Stimulated activated CD8-positive, alpha-beta memory T cell treated with anti-CD3 and anti-CD28 coated beads, Interleukin-2, amount 100 ng/mL, for 48 hours (primary cell): ENCODE measurements around the gene TMPRSS7.
A peak's percentile ranks its signal among the peaks of the same experiment; 100 is the strongest.

ENCODE experiments used
- DNase-seq, 2 donors: peaks; one replicate each; pipeline ENCODE4 v3.0.0-alpha.2; 2020; ENCODE audit warnings: low read depth in 2 of 2

TMPRSS7 gene

DNA sequence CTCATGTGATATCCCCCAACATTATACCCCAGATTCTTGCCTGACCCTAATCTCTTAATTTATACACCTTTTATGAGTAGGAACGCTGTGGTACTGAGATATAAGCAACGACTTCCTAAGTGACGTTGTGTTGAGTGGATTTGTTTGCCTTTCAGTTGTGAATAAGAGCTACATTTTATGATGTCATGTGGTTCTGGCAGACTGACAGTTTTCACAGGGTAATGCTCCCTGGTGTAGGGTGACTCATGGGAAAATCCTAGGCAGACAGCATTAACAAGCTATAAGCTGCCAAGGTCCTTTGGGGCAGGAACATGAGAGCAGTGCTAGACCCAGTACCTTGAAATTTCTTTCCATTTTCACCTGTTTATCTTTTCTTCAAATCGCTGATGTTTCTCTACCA, 62.8 kb downstream of the TMPRSS7 start:
- DNase-seq: no peak

DNA sequence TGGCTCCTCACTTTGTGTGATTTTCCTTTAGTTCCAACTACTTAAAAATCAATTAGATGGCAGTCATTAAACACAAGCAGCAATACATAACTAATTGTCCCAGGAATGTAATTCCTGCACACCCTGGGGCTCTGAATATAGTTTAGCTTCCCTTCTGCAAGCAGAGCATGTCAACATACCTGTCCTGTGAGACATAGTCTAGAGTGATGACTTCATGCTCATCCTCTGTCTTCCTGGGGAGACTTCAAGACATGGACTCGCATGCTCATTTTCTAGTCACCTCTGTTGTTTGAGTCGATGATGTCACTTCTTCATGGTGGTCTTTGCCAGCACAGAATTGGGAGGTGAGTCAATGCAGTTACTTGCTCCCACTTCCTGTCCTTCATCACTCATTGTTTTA, 67.4 kb downstream of the TMPRSS7 start:
- DNase-seq: no peak

DNA sequence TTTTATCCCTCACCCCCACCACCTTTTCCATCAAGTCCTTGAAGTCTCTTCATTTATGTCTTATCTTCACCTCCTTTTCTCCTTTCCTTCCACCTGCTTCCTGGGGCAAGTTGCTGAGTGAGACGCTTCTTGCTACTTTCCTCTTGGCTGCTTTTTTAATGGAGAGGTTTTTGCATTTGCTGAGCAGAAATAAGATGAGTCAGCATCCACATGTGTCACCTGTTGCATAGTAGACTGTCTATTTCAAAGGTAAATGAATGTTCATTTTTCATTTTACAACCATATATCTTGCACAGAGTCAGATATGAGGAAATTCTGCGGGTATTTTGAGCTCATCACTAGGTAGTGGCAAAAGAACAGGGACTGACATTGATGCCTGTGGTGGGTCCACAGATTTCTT, 70.2 kb downstream of the TMPRSS7 start:
- no peak for DNase-seq

DNA sequence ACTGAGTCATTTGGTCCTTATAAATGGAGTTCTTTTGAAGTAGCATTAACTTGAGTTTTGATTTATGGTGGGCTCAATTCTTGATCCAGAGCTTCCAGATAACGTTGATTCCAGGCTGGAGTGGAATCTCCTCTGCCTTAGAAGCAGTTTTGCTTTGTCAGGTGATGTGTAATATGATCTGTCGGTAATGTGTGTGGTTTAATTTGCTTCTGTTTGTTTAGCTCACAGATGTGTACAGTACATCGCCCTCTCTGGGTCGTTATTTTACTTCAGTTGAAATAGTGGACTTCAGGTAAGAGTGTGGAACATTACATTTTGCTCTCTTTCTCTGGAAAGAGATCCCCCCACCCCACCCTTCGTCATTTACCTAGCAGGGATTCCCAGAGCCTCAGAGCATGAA, 74.8 kb downstream of the TMPRSS7 start:
- DNase-seq: no peak

DNA sequence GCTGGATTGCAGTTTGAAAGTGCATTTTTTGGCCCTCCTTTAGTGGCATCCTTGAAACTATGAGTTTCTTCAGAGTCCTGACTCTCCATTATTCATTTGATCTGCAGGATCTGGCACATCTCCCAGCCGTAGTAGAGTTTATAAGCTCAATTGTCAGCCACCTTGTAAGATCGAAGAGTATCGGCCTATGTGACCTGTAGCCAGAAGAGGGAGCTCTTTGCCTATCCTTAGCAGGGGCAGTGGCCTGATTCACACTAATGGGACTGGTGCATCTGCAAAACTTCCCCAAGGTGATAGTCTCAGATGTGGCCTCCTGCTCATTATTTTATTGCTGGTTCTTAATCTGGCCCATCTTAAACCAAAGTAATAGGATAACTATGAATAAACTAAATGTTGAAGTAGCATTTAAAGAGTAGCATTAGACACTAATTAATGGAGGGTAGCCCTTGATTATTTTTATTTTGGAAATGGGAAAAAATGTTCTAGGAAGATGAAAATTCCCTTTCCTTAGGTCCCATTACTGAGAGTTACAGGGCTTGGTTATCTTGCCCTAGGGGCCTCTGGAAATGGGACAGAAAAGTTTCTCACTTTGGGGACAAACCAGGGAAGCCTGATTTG, 77.4 kb downstream of the TMPRSS7 start:
- DNase-seq: peak; percentile 24 to 31

DNA sequence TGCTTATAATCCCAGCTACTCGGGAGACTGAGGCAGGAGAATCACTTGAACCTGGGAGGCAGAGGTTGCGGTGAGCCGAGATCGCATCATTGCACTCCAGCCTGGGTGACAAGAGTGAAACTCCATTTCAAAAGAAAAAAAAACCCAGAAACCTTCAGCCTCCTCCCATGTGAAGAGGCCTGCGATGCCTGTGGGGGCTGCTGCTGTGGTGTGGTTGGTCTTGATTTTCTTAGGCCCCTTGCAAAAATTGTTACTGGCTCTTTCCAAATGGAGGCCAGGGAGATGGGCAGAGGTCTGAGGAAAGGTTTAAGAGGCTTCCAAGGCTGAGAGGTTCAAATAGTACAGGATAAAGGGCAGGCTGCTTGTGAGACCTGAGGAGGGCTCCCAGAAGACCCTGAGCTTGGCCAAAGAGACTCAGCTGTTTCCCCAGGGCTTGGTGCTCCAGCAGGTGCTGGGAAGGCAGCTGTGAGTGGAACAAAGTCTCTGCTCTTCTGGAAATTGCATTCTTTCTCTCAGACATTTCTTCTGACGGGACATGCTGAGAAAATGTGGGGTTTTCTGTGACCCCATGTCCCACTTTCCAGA, 80.1 kb downstream of the TMPRSS7 start:
- DNase-seq: no peak

DNA sequence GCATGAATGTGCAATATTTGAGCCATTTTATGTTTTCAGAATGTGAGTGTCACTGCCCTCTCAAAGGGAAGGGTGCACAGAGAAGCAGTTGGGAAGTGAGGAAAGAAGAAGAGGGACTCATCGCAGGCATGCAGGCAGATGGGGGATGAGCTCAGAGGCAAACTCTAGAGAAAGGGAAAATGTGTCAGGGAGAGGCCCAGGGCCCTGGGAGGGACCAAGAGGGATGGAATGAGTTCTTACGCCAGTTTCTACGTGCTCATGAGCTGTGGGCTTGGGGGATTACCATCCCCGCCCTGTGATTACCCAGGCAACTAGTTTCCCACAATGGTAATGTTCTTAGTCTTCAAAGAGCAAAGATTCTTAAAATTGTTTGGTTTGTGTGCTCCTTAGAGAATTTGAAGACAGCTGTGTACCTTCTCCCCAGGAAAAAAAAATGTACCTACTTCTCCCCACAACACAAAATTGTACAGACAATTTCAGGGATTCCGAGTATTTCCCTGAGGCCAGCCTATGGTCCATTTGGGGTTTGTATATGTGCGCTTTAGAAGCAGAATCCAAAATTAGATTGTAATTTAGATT, 80.7 kb downstream of the TMPRSS7 start:
- DNase-seq: no peak

DNA sequence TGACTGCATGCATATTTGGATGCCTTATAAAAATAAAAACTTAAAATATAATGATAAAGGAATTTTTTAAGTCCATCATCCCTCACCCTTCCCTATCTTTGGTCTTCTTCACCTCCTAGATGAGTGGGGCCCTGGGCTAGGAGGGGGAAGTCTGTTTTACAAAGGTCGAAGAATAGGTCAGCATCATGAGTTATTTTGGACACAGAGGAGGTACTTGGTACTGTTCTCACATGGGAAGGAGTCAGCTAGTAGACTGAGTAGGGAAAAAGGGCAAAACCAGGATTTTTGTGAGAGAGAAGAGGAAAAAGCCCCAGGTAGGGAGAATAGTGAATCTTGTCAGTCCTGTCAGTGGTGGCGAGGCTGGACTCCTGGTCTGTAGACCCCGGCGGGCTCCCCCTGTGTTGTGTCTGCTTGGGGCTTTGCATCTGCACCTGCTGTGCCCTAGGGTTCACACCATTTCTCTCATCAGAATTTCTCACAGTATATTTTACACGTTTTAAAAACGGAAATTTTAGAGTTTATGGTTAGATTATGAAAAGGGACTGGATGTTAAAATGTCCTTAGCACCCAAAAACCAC, 81.4 kb downstream of the TMPRSS7 start:
- DNase-seq: no peak

DNA sequence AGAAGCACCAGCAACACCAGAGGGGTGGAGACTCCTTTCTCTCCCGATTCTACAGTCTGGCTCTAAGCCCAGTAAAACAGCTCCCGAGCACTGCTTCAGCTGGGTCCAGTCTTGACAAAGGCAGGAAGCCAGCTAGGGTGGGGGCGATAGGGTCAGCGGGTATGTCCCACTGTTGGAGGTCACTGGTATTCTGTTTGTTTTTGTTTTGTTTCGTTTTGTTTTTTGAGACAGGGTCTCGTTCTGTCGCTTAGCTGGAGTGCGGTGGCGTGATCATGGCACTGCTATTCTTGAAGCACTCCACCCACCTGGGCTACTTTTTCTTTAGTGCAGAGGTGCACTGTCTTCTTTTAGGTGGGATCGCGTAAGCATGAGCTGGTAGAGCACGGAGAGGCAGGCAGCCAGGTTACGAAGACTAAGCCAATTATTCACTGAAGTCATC, 82.2 kb downstream of the TMPRSS7 start:
- no peak for DNase-seq

DNA sequence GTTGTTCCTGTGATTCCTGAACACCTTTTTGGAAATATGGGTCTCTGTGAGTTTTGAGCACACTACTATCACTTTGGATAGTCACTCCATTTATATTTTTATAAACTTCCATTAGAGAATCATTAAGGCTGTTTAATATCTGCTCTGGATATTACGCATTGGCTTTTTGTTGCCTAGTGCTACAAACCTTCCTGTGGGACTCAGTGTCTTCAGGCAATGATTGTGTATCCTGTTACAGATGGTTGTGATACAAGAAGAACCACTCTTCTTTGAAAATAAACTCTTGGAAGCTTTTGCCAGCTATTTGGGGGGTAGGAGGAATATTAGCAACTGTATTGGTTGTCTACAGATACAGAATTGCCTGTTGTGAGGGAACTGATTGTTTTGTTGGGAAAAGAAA, 82.9 kb downstream of the TMPRSS7 start:
- no peak for DNase-seq

DNA sequence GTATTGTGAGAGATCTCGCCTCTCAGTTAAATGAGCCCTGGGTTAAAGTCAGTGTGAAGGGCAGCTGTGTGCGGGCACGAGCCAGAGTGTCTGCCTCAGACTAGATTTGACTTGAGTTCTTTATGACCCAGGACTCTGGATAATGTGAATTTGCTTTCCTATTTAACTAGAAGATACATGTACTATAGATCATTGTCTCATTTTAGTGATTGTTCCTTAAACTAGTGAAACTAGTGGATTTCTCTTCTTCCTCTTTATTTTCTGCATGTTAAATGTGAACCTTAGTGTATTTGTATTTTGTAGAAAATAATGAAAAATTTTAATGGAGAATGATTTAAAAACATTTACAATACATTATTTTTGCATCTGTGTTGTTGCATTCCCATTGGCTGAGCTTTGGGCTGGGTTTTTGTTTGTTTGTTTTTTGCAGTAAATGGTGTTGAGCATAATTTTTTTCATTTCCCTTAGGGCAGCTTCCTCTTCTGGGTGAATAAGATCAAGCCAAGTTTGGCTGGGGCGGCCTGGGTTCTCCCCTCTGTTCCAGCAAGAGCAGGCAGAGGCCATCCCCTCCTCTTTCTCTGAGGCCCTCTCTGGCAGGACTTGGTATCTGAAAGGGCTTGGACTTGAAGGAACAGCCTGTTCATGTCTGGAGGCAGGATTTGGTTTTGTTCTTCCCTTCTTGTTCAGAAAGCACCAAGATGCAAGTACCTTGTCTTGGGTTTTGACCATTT, 83.5 kb downstream of the TMPRSS7 start:
- no peak for DNase-seq

DNA sequence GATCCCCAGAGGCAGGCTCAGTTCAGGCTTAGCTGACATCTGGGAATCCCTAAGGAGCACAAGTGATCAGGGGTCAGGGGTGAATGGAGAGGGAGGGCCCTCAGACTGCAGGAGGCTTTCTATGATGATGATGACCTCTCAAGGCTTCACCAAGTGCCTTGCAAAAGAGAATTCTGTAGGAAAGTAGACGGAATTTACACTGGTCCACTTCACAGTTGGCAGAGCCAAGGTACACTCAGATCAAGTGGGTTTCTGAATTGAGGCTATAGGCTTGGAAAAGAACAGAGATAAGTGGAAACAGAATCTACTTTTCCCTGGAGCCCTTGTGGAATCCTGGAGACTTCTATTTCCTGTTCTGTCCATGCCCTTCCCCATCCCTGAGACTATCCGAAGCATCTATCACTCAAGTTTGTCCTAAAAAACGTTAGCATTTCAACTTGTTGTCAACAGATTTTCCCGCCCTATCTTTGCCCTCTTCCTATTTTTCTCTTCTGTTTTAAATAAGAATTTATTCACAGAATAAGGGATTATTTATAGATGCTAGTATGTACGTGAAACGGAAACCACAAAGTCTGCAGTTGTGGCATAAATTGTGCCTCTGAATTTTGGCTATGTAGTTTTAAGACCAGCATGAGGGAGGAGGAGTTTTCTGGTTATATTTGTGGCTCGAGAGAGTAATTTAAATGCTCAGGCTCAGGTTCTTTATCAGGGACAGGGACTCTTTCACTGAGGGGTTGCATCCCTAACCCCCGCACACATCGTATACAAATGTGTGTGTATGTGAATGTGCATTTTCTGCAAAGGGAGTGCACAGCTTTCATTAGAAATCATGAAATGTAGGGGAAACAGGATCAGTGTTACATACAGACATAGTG, 85.7 kb downstream of the TMPRSS7 start:
- DNase-seq: no peak

DNA sequence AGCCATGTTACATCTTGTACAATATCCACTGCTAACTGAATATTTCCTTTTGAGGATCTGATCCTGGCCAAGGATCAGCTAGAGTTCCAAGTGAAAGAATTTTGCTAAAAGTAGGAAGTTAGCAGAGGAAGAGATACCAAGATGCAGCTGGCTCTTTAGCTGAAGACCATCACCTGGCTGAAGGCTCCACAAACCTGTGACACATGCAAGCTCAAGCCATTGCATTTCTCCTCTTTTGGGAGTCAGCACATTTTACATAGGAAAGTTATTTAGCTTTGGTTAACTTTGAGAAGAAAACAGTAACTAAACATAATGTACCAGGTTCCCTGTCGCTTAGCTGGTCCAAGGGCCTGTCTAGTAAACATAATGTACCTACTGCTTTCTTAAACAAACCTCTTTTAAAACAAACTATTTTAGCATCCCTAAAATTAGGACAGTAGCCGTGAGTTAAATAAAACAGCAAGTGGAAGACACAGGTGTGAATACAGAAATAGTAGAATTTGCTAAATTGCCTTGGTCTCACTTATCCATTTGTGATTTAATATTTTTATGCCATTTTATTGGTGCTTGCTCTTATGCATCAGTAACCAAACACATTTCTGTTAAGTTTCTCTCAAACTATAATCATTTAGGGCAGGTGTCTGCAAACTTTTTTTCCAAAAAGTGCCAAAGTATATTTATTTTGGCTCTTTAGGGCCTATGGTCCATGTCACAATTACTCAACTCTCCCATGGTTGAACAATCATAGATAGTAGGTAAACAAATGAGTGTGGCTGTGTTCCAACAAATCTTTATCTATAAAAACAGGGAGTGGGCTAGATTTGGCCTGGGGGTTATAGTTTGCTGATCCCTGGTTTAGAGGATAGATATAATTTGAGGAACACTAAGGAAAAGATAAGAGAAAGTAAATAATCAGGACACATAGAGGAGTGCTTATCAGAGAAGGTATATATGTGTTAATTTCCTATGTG, 87.3 kb downstream of the TMPRSS7 start:
- DNase-seq: no peak

DNA sequence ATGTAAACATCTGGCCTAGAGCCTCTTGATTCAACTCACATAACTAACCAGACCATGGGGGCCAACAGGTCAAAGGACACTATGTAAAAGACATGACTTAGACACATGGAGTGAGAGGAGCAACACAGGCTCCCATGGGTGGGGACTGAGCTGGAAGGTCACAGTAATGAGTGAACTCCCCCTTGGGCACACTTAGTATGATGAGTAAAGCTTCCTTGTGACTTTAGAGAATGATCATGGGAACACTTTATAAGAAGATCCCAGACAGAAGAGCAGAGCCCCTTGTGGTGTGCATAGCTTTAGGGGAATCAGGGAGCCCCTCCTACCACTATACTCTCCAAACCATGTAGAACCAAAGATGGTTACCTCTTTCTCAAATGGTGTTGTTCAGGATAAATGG, 88.3 kb downstream of the TMPRSS7 start:
- no peak for DNase-seq

DNA sequence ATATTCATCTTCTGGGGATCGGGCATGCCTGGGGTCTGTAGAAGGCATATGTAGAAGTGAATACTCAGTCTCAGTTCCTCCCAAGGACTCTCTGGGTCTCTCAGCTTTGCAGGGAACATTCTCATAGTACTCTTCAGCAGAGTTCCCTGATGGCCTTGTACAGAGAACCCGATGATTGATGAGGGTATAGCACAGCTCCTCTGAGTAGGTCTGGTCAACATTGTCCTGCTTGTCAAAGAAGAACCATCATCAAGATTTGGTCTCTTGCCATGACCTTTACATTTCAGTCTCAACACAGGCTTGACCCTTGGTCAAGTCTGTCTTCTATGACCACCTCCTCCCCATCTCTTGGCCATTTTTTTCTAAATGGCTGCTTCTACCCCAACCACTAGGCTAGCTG, 89.0 kb downstream of the TMPRSS7 start:
- no peak for DNase-seq

DNA sequence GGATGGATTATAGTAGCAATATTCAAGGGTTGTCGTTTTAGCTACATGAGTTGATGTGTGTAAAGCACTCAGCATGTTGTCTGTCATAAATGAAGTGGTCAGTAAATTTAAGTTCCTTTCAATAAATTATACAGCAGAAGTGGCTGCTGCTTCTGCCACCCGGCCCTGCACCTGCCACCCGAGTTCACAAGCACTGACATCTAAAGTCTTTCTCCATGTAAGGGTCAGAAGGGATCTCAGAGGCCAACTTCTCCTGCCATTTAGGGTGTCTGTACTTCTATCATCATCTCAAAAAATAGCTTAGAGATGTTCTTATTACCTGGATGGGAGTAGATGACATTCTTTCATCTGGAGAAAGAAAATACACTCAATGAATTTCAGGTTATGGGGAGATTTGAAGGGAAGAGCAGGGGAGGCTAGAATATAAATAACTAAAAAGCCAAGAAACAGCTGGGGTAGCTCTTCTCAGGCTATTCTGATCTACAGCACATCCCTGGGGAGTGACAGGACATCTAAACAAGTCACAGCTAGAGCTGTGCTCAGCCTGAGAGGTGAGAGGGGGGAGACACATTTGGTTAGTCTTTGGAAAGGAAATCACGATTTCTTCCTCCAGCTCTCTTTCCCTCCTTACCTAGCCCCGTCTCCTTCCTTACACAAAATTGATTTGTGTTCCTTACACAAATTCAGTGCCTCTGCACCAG, 90.5 kb downstream of the TMPRSS7 start:
- DNase-seq: no peak

DNA sequence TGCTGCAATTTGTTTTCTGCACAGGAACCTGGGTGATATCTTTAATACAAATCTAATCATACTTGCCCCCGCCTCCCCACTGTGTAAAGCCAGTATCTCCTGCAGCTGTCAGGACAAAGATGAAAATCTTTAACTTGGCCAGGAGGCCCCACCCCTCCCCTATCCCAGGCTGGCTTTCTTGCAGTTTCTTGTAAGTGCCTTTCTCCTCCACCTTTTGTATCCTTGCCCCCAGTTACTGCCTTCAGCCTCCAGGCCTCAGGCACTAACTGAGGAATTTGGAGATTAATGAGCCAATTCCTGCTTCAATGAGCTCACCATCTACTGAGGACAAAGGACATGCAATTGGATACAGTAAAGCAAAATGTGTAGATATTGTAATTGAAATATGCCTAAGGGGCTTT, 92.0 kb downstream of the TMPRSS7 start:
- DNase-seq: no peak

DNA sequence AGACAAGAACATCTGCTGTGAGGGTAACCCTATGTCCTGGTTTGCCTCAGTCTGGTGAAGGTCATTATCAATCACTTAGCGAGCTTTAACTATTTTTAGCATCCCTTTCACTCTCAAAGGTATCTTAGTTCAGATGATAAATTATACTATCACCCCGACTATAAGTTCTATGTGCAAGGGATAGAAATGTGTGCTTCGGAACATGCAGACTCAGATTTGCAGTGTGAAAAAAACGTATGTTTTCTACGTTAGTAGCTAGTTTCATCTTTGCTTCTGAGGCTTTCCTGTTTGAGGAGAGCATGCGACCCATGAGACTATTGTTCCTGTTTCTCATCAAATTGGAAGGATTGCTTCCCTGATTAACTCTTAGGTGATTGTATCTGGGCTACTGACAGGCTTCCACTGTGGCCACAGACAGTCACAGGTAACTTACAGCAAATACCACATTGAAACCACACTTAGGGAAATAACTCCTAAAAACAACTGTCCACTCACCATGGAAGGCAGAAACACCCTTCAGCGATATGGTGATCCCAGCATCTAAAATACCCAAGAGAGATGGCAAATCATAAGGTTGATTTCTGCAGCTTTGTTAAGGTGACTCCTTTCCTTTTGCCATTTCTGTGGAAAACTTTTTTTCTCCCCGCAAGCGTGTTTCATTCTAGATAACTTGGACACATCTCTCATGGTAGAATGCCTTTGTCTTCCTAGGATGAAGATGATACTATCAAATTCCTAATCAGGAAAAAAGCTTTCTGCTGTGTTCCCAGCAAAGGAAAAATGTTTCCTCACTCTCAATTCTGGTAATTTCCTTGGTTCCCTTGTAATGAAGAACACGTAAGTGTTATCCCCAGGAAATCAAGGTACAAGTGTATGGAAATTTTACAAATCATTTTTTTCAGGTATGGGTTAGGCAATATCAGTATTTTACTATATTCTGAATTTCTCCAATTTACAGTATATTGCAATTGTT, 93.3 kb downstream of the TMPRSS7 start:
- DNase-seq: no peak
